ENCODE measurements around the gene SOX11.

SOX11 gene

GRCh38 chr2:5725072-5725471 lies 32.9 kb downstream of the SOX11 start:
- DNase-seq, result no peak

GRCh38 chr2:5725794-5726463 lies 33.7 kb downstream of the SOX11 start:
- no peak for DNase-seq

GRCh38 chr2:5727235-5727634 lies 35.1 kb downstream of the SOX11 start:
- no peak for DNase-seq

- no peak for DNase-seq
Measured at GRCh38 chr2:5729416-5729815, 37.2 kb downstream of the SOX11 start.

- no peak for DNase-seq
Measured at GRCh38 chr2:5730386-5730785, 38.2 kb downstream of the SOX11 start.

GRCh38 chr2:5734859-5735520 lies 42.8 kb downstream of the SOX11 start:
- no peak for DNase-seq

GRCh38 chr2:5735521-5735861 lies 43.3 kb downstream of the SOX11 start:
- DNase-seq, result no peak

- DNase-seq, result no peak
Measured at GRCh38 chr2:5736050-5736449, 43.9 kb downstream of the SOX11 start.

- no peak for DNase-seq
Measured at GRCh38 chr2:5736886-5737285, 44.7 kb downstream of the SOX11 start.

- no peak for DNase-seq
Measured at GRCh38 chr2:5740053-5740452, 47.9 kb downstream of the SOX11 start.

- DNase-seq, result no peak
Measured at GRCh38 chr2:5740817-5741216, 48.6 kb downstream of the SOX11 start.

- DNase-seq, result no peak
Measured at GRCh38 chr2:5741242-5741641, 49.1 kb downstream of the SOX11 start.

GRCh38 chr2:5742126-5742525 lies 49.9 kb downstream of the SOX11 start:
- DNase-seq, result no peak

- no peak for DNase-seq
Measured at GRCh38 chr2:5748391-5748790, 56.2 kb downstream of the SOX11 start.

- no peak for DNase-seq
Measured at GRCh38 chr2:5748946-5749345, 56.8 kb downstream of the SOX11 start.

GRCh38 chr2:5749347-5749746 lies 57.2 kb downstream of the SOX11 start:
- no peak for DNase-seq
